Parathyroid adenoma (tissue), 2 donors: ENCODE measurements around the gene PRKG1.

Experiments used
- H2AFZ ChIP-seq: fragments of 300-600 bp; sonication (generic); one replicate; pipeline ENCODE4 v1.7.0; 2017; ENCODE audit warnings: antibody characterized with exemption, mild to moderate bottlenecking
- H3K27ac ChIP-seq: fragments of 300-600 bp; sonication (generic); one replicate; pipeline ENCODE4 v1.7.0; 2017
- H3K27me3 ChIP-seq: fragments of 300-600 bp; sonication (generic); one replicate; pipeline ENCODE4 v1.7.0; 2017; ENCODE audit warnings: low read length; ENCODE audit not compliant: control insufficient read depth, insufficient read depth
- H3K36me3 ChIP-seq: fragments of 300-600 bp; sonication (generic); one replicate; pipeline ENCODE4 v1.7.0; 2017; ENCODE audit warnings: low read length; ENCODE audit not compliant: control insufficient read depth, insufficient read depth
- H3K4me1 ChIP-seq: fragments of 300-600 bp; sonication (generic); one replicate; pipeline ENCODE4 v1.7.0; 2017; ENCODE audit warnings: control low read depth
- H3K4me2 ChIP-seq: fragments of 300-600 bp; sonication (generic); one replicate; pipeline ENCODE4 v1.7.0; 2017; ENCODE audit warnings: low read length
- H3K4me3 ChIP-seq: fragments of 300-600 bp; sonication (generic); one replicate; pipeline ENCODE4 v1.7.0; 2017; ENCODE audit warnings: low read depth, low read length
- H3K79me2 ChIP-seq: fragments of 300-600 bp; sonication (generic); one replicate; pipeline ENCODE4 v1.7.0; 2017; ENCODE audit warnings: control low read depth
- H3K9ac ChIP-seq: fragments of 300-600 bp; sonication (generic); one replicate; pipeline ENCODE4 v1.7.0; 2017; ENCODE audit warnings: mild to moderate bottlenecking
- H3K9me3 ChIP-seq: fragments of 300-600 bp; sonication (generic); one replicate; pipeline ENCODE4 v1.7.0; 2017; ENCODE audit warnings: low read length; ENCODE audit not compliant: control insufficient read depth
- TF ChIP-seq, protein P1 (sequence below): fragments of 300-600 bp; sonication (generic); IDR thresholded peaks from one replicate; pipeline ENCODE4 v1.7.0; 2017; ENCODE audit warnings: antibody characterized with exemption, mild to moderate bottlenecking
- donor health status: primary hyperparathyroidism.

Gene PRKG1

GRCh38 chr10:52250510-52250909 lies 1176.2 kb downstream of the PRKG1 start:
- Histone ChIP-seq H3K4me3 (no peak overlapping the region), H2AFZ (no peak overlapping the region), H3K79me2 (no peaks in the 10 kb centered on the region), H3K9me3 (no peaks in the 10 kb centered on the region), H3K4me2 (no peak overlapping the region), H3K36me3 (no peaks in the 10 kb centered on the region), H3K9ac (no peak overlapping the region), H3K4me1 (no peaks in the 10 kb centered on the region), H3K27me3 (no peaks in the 10 kb centered on the region), H3K27ac (no peak overlapping the region)
- TF ChIP-seq, protein P1, sequence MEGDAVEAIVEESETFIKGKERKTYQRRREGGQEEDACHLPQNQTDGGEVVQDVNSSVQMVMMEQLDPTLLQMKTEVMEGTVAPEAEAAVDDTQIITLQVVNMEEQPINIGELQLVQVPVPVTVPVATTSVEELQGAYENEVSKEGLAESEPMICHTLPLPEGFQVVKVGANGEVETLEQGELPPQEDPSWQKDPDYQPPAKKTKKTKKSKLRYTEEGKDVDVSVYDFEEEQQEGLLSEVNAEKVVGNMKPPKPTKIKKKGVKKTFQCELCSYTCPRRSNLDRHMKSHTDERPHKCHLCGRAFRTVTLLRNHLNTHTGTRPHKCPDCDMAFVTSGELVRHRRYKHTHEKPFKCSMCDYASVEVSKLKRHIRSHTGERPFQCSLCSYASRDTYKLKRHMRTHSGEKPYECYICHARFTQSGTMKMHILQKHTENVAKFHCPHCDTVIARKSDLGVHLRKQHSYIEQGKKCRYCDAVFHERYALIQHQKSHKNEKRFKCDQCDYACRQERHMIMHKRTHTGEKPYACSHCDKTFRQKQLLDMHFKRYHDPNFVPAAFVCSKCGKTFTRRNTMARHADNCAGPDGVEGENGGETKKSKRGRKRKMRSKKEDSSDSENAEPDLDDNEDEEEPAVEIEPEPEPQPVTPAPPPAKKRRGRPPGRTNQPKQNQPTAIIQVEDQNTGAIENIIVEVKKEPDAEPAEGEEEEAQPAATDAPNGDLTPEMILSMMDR = no peak

- no peaks in the 10 kb centered on the region for H3K36me3 ChIP-seq
- no peaks in the 10 kb centered on the region for H3K9me3 ChIP-seq
- no peak overlapping the region for H3K4me3 ChIP-seq
- no peaks in the 10 kb centered on the region for H3K27me3 ChIP-seq
- H3K9ac ChIP-seq = no peak overlapping the region
- H2AFZ ChIP-seq = no peak overlapping the region
- no peak overlapping the region for H3K27ac ChIP-seq
- TF ChIP-seq, protein P1 = no peak
- no peak overlapping the region for H3K4me2 ChIP-seq
- no peaks in the 10 kb centered on the region for H3K4me1 ChIP-seq
- H3K79me2 ChIP-seq = no peaks in the 10 kb centered on the region
Measured at GRCh38 chr10:52252307-52252706, 1178.0 kb downstream of the PRKG1 start.

- no peaks in the 10 kb centered on the region for H3K79me2 ChIP-seq
- H3K9me3 ChIP-seq = no peaks in the 10 kb centered on the region
- H3K27ac ChIP-seq = no peak overlapping the region
- H3K9ac ChIP-seq = no peak overlapping the region
- H2AFZ ChIP-seq = no peak overlapping the region
- TF ChIP-seq, protein P1 = no peak
- H3K4me1 ChIP-seq = no peaks in the 10 kb centered on the region
- no peaks in the 10 kb centered on the region for H3K36me3 ChIP-seq
- H3K27me3 ChIP-seq = no peaks in the 10 kb centered on the region
- H3K4me2 ChIP-seq = no peak overlapping the region
- H3K4me3 ChIP-seq = no peak overlapping the region
Measured at GRCh38 chr10:52256832-52257691, 1182.8 kb downstream of the PRKG1 start.

- Histone ChIP-seq H3K4me1 (no peaks in the 10 kb centered on the region), H3K4me2 (no peak overlapping the region), H3K36me3 (no peaks in the 10 kb centered on the region)
Measured at GRCh38 chr10:52257692-52258075, 1183.4 kb downstream of the PRKG1 start.

More at GRCh38 chr10:52257692-52258075, 1183.4 kb downstream of the PRKG1 start:
- Histone ChIP-seq H3K79me2 (no peaks in the 10 kb centered on the region), H3K27me3 (no peaks in the 10 kb centered on the region), H2AFZ (no peak overlapping the region), H3K27ac (no peak overlapping the region), H3K9me3 (no peaks in the 10 kb centered on the region), H3K4me3 (no peak overlapping the region), H3K9ac (no peak overlapping the region)
- TF ChIP-seq, protein P1 = no peak
